Testis (tissue), 3 donors: ENCODE data around the gene COL5A1. TPM values are rescaled to one million over a fixed set of nuclear protein-coding genes. Genes with fewer than 3 reads are reported as not detected.

Source experiments
- DNase-seq: peaks from one replicate; pipeline ENCODE4 v3.0.0-alpha.2; 2019
- H3K27ac ChIP-seq, 2 donors: fragments of 200-600 bp; sonication (generic); one replicate each; pipeline ENCODE4 v1.5.1; 2019
- H3K27me3 ChIP-seq: fragments of 200-600 bp; sonication (generic); one replicate; pipeline ENCODE4 v1.5.1; 2019
- H3K36me3 ChIP-seq: fragments of 200-600 bp; sonication (generic); one replicate; pipeline ENCODE4 v1.5.1; 2017; ENCODE audit warnings: low read depth; ENCODE audit errors: missing control alignments
- H3K4me1 ChIP-seq: fragments of 200-600 bp; sonication (generic); one replicate; pipeline ENCODE4 v1.5.1; 2019
- H3K4me3 ChIP-seq, 2 donors: fragments of 200-600 bp; sonication (generic); one replicate each; pipeline ENCODE4 v1.5.1; 2017 to 2019
- H3K9me3 ChIP-seq: fragments of 200-600 bp; sonication (generic); one replicate; pipeline ENCODE4 v1.5.1; 2017
- CTCF ChIP-seq, 3 experiments: fragments of 450-650 bp in 2 of 3; fragments of 200-600 bp in 1 of 3; sonication (generic) in 1 of 3; IDR thresholded peaks; one replicate each; pipeline ENCODE4 v1.5.1; 2016 to 2019; ENCODE audit warnings: antibody characterized with exemption in 3 of 3, mild to moderate bottlenecking in 2 of 3, moderate library complexity in 1 of 3
- POLR2A ChIP-seq: fragments of 450-650 bp; IDR thresholded peaks from one replicate; pipeline ENCODE4 v1.6.1; 2017; ENCODE audit warnings: antibody characterized with exemption, mild to moderate bottlenecking, moderate library complexity
- WGBS, 2 donors: methylation state at CpG; one replicate each; pipeline ENCODE4 v1.1.5; 2018; 5-methylcytosine and 5-hydroxymethylcytosine counted together
- intact Hi-C: fragments of 100-400 bp; cut with DNase I; formaldehyde crosslinking; loops from one replicate; pipeline ENCODE4 v1.15.1; 2023; ENCODE audit warnings: low total_unique reads
- polyA plus RNA-seq: library from polyadenylated mRNA; stranded (reverse); fragments of 350-450 nt; fragmentation: Illumina TruSeq; extraction: RNeasy Lipid Tissue Mini Kit (QIAGEN cat#74804); gene quantifications from one replicate; pipeline ENCODE4 v1.2.3, GENCODE V29; 2014; ENCODE audit warnings: low read depth, low replicate concordance; ENCODE audit not compliant: insufficient read depth
- total RNA-seq, 2 donors: library from RNA; depleted of rRNA; stranded (reverse); fragments of >200 nt; gene quantifications; one replicate each; pipeline ENCODE4 v1.2.3, GENCODE V29; 2016

The COL5A1 gene
- total and polyA plus RNA-seq, 3 donors from 2014 or later: 18.5 to 34.3 (median 20.8) TPM

- H3K4me3 ChIP-seq: no peak overlapping the region
- H3K4me1 ChIP-seq: peaks cover 8% of the 10 kb centered on the region
- no peak overlapping the region for H3K27ac ChIP-seq
- no peaks in the 10 kb centered on the region for H3K36me3 ChIP-seq
- no peak for DNase-seq
- TF ChIP-seq POLR2A: no peak
- no peak for TF ChIP-seq CTCF (IDR thresholded peaks at IDR 0.05)
- intact Hi-C loops: no loop called here
- 87% methylated on average over 19 of the region's 19 CpGs; no CpG with 5 or more reads in 1 of the 2 donors for WGBS, 2 donors
- no peaks in the 10 kb centered on the region for H3K27me3 ChIP-seq
- no peaks in the 10 kb centered on the region for H3K9me3 ChIP-seq
These were observed 194.9 kb downstream of the COL5A1 start for GRCh38 chr9:134836406-134836970.

GRCh38 chr9:134837529-134837928, 195.9 kb downstream of the COL5A1 start:
- intact Hi-C loops: no loop called here
- Histone ChIP-seq H3K9me3 (no peaks in the 10 kb centered on the region), H3K27me3 (no peaks in the 10 kb centered on the region), H3K4me1 (peaks cover 8% of the 10 kb centered on the region), H3K27ac (no peak overlapping the region), H3K4me3 (no peak overlapping the region), H3K36me3 (no peaks in the 10 kb centered on the region)
- WGBS, 2 donors: 91 to 93% methylated on average over 12 of the region's 12 CpGs
- no peak for TF ChIP-seq POLR2A
- no peak for TF ChIP-seq CTCF (IDR thresholded peaks at IDR 0.05)
- no peak for DNase-seq

GRCh38 chr9:134838651-134839454, 197.2 kb downstream of the COL5A1 start:
- H3K4me1 ChIP-seq: peaks cover 8% of the 10 kb centered on the region
- no peak overlapping the region for H3K4me3 ChIP-seq
- no peaks in the 10 kb centered on the region for H3K36me3 ChIP-seq
- H3K9me3 ChIP-seq: no peaks in the 10 kb centered on the region
- TF ChIP-seq POLR2A (no peak), CTCF (IDR thresholded peaks at IDR 0.05) (no peak)
- DNase-seq: no peak
- WGBS, 2 donors: 78 to 88% methylated on average over 26 to 34 of the region's 34 CpGs
- no peaks in the 10 kb centered on the region for H3K27me3 ChIP-seq
- no peak overlapping the region for H3K27ac ChIP-seq
- intact Hi-C loops: no loop called here

GRCh38 chr9:134839455-134840125, 198.0 kb downstream of the COL5A1 start:
- TF ChIP-seq CTCF (IDR thresholded peaks at IDR 0.05) (no peak), POLR2A (no peak)
- no peak for DNase-seq
- Histone ChIP-seq H3K4me1 (peaks cover 8% of the 10 kb centered on the region), H3K4me3 (no peak overlapping the region), H3K27ac (no peak overlapping the region), H3K36me3 (no peaks in the 10 kb centered on the region), H3K27me3 (no peaks in the 10 kb centered on the region), H3K9me3 (no peaks in the 10 kb centered on the region)
- WGBS, 2 donors: 88 to 100% methylated on average over 6 to 19 of the region's 21 CpGs
- intact Hi-C loops: no loop called here
